Hypothalamus (tissue), 51 donors: ENCODE data around the gene SLC25A22.

Experiments used
- DNase-seq, 51 donors: peaks; one replicate each; lab custom pipeline; 2025; lab: John Stamatoyannopoulos, UW

Gene SLC25A22

GRCh38 chr11:798093-798713, at the start of gene SLC25A22:
SLC25A22 (minus strand) TSS chr11:798281; CDS start chr11:795006, 3,275 bp downstream.
- peak in 44 of 51 donors; percentile 36 to 86 (median 70) for DNase-seq

GRCh38 chr11:847876-848275, 49.8 kb upstream of the SLC25A22 start:
- no peak for DNase-seq

DNA sequence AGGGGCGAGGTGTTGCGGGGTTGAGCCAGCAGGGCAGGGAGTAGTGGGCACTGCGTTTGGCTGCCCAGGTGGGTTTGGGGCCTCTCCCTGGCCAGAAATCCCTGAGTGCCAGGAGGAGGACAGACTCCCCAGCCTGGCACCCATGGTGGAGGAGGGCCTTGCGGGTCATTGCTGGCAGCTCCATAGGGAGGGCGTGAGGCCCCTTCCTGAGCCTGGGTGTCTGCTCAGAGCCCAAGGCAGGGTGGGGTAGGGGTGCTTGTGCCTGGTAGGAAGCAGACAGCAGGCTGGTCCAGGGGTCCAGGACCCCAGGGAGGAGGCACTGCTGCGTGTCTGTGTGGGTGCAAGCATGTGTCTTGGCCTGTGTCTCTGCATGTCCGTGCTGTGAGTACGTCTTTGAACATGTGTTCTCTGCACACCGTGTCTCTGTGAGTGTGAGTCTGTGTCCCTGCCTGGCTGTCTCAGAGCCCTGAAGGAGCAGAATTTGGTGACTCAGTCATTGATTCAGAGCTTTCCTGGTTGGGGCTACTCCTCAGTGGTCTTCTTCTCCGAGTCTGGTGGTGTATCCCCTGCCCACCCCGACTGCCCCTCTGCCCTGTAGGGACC, 48.5 kb upstream of the SLC25A22 start:
- no peak for DNase-seq

DNA sequence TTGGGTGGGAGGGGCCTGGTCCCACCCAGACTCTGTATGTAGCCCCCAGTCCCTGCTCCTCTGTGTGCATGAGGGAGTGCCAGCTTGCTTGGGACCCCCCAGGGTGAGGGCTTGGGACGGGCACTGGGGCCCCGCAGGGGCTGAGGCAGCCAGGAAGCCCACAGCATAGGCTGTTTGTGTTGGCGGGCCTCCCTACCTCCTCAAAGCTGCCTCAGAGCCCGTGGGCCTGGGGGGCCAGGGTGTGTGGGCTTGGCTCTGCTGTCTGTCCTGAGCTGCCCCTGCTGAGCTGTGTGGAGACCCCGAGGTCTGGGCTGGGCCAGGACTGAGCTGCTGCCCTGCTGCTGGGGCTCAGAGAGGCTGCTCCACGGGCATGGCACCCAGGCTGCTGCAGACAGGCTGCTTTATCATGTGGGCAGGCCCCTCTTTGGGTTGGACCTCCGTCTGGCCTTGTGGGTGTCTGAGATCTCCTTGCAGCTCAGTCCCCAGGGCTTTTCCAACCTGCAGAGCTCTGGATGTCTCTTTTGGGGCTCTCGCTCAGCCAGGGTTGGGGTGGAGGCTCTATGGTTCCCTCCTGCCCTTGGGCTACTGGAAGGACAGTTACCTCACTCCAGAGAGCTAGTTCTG, 47.9 kb upstream of the SLC25A22 start:
- DNase-seq, result no peak

DNA sequence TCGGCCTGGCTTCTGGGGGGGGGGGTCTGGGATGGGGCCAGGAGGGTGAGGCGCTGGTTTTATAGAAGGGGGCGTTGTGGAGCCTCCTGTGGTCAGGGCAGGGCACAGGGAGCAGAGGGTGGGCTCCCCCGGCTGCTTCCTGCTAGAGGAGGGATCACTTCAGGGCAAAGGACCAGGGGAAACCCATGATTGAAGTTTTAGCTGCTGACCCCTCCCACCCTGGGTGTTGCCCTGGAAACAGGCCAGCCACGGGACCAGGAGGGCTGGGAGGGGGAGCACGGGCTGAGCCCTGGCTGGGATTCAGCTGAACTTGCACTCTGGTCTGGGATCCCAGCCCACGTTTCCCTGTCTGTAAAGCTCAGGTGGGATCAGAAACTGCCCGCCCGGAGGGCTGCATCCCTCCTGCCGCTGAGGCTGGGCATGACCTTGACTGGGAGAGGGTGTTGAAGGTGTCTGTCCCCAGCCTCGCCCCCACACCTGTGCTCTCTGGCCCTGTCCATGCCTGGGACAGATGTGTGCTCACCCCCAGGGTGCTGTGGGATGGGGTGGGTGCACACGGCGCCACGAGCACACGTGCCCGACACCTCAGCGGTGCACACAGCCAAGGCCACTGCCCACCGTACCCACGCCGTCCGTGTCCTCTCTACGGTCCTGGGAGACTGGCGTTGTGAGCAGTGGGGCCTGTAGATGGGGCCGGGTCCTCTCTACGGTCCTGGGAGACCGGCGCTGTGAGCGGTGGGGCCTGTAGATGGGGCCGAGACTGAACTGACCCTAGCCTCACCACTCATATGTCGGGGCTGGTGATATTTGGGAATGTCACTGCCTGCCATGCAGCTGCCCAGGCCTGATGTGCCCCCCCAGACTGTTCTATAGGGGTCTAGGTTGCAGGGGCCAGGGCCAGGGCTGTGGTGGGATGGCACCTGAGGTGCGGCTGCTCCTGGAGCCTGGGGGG, 46.9 kb upstream of the SLC25A22 start:
- DNase-seq, result peak in 17 of 51 donors; percentile 13 to 58 (median 28)

GRCh38 chr11:843818-844692, 46.0 kb upstream of the SLC25A22 start:
- DNase-seq, result peak in 10 of 51 donors; percentile 16 to 61 (median 37)

- no peak for DNase-seq
Measured at GRCh38 chr11:843086-843734, 45.1 kb upstream of the SLC25A22 start.

- DNase-seq, result peak; percentile 45 to 97 (median 82)
Measured at GRCh38 chr11:842370-843002, 44.4 kb upstream of the SLC25A22 start, which contains the start of the genes POLR2L and TSPAN4. POLR2L (minus strand) TSS chr11:842529; CDS start chr11:842508, 21 bp downstream. TSPAN4 (plus strand) TSS chr11:842852; CDS start chr11:850305, 7,453 bp downstream.

GRCh38 chr11:841981-842369, 43.9 kb upstream of the SLC25A22 start:
- no peak for DNase-seq

GRCh38 chr11:839875-840617, 42.0 kb upstream of the SLC25A22 start:
- no peak for DNase-seq

DNA sequence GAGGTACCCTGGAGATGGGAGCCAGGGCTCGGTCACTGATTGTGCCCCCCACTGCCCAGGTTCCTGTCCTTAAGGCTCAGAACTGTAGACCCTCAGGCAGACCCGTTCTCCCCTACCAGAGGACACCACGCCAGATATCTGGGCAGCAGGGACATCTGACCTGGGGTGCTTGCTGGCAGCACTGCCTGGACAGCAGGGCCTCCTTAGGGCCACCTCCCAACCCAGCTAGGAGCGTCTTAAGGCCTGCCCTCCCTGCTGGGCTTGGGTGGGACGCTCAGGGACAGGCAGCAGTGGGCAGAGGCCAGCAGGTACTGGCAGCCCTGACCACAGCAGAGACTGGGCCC, 41.2 kb upstream of the SLC25A22 start:
- no peak for DNase-seq

GRCh38 chr11:838441-839279, 40.6 kb upstream of the SLC25A22 start:
- DNase-seq, result no peak

DNA sequence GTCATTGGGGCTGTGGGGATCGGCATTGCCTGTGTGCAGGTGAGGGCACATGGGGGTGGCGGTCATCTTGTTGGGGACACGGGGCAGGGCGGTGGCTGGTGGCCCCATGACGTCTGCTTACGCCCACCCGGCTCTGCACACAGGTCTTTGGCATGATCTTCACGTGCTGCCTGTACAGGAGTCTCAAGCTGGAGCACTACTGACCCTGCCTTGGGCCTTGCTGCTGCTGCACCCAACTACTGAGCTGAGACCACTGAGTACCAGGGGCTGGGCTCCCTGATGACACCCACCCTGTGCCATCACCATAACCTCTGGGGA, 39.9 kb upstream of the SLC25A22 start:
- DNase-seq, result no peak

DNA sequence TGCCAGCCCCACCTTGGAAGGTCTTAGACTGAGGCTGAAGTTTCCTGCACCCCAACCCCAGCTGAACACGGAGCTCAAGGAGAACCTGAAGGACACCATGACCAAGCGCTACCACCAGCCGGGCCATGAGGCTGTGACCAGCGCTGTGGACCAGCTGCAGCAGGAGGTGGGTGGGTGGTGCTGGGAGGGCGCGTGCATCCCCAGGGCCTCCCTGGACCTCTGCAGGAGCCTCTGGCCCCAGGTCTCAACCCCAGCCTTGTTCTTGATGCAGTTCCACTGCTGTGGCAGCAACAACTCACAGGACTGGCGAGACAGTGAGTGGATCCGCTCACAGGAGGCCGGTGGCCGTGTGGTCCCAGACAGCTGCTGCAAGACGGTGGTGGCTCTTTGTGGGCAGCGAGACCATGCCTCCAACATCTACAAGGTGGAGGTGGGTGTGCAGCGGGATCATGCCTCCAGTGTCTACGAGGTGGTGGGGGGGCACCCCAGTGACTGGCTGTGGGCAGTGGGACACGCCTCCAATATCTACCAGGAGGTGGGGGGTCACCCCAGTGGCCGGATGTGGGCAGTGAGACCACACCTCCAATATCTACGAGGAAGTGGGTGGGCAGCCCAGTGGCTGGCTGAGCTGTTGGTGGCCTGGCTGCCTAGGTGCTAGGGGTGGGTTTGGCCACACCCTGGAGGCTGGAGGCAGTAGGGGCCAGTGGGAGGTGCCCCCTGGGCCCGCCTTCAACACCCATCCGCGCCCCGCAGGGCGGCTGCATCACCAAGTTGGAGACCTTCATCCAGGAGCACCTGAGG, 39.3 kb upstream of the SLC25A22 start:
- no peak for DNase-seq

- DNase-seq, result no peak
Measured at GRCh38 chr11:836700-837099, 38.6 kb upstream of the SLC25A22 start.

- no peak for DNase-seq
Measured at GRCh38 chr11:836274-836673, 38.2 kb upstream of the SLC25A22 start.
